Large intestine (tissue), 3 donors: Measurements from ENCODE around the gene ZBTB39. TPM values are rescaled to one million over a fixed set of nuclear protein-coding genes. Genes with fewer than 3 reads are reported as not detected.

Experiments
- DNase-seq, 2 donors: peaks; one replicate each; pipeline versions ENCODE4 v3.0.0 to v3.0.0-alpha.2; 2013
- H3K27ac ChIP-seq: one replicate; pipeline ENCODE4 v1.5.1; 2013; ENCODE audit warnings: low read length
- H3K27me3 ChIP-seq: 2 replicates; pipeline ENCODE4 v1.6.1; 2013; ENCODE audit warnings: low read length; ENCODE audit not compliant: control insufficient read depth, insufficient read depth
- H3K36me3 ChIP-seq: 2 replicates; pipeline ENCODE4 v1.6.1; 2013; ENCODE audit warnings: low read length; ENCODE audit not compliant: control insufficient read depth, insufficient read depth
- H3K4me1 ChIP-seq: one replicate; pipeline ENCODE4 v1.6.1; 2013; ENCODE audit warnings: low read length; ENCODE audit not compliant: control insufficient read depth, insufficient read depth
- H3K4me3 ChIP-seq: one replicate; pipeline ENCODE4 v1.5.1; 2013; ENCODE audit warnings: low read length
- H3K9me3 ChIP-seq: one replicate; pipeline ENCODE4 v1.6.1; 2013; ENCODE audit warnings: mild to moderate bottlenecking, low read depth, low read length, moderate library complexity; ENCODE audit not compliant: control insufficient read depth
- WGBS: methylation state at CpG from one replicate; pipeline ENCODE4 v1.1.5; 2013; ENCODE audit warnings: low lambda C conversion rate; ENCODE audit not compliant: insufficient coverage; 5-methylcytosine and 5-hydroxymethylcytosine counted together
- polyA plus RNA-seq: library from polyadenylated mRNA; unstranded; fragments of 120-200 nt; gene quantifications from one replicate; pipeline ENCODE4 v1.2.1, GENCODE V29; 2013

Gene ZBTB39
- polyA plus RNA-seq, 1 donor = 6.9 TPM

- no CpG with 5 or more reads among the region's 13 CpGs for WGBS
- H3K27me3 ChIP-seq = no peaks in the 10 kb centered on the region
- H3K36me3 ChIP-seq = peaks cover 58% of the 10 kb centered on the region
- no peaks in the 10 kb centered on the region for H3K9me3 ChIP-seq
- DNase-seq = no peak
- H3K4me1 ChIP-seq = peaks cover 19% of the 10 kb centered on the region
- H3K27ac ChIP-seq = no peak overlapping the region
- no peak overlapping the region for H3K4me3 ChIP-seq
Observed at GRCh38 chr12:57003395-57003794, 3.0 kb downstream of the ZBTB39 start.

GRCh38 chr12:57001448-57001906 lies 4.9 kb downstream of the ZBTB39 start:
- WGBS = no CpG with 5 or more reads among the region's 13 CpGs
- peaks cover 67% of the 10 kb centered on the region for H3K36me3 ChIP-seq
- H3K4me3 ChIP-seq = no peak overlapping the region
- H3K27me3 ChIP-seq = no peaks in the 10 kb centered on the region
- peak; percentile 65 to 67 for DNase-seq
- H3K27ac ChIP-seq = no peak overlapping the region
- peaks cover 12% of the 10 kb centered on the region for H3K4me1 ChIP-seq
- H3K9me3 ChIP-seq = no peaks in the 10 kb centered on the region

- Histone ChIP-seq H3K4me3 (no peak overlapping the region), H3K9me3 (no peaks in the 10 kb centered on the region), H3K27ac (no peak overlapping the region), H3K36me3 (peaks cover 71% of the 10 kb centered on the region), H3K27me3 (no peaks in the 10 kb centered on the region), H3K4me1 (peaks cover 12% of the 10 kb centered on the region)
- DNase-seq = no peak
- no CpG with 5 or more reads among the region's 1 CpG for WGBS
Observed at GRCh38 chr12:57000393-57000792, 6.0 kb downstream of the ZBTB39 start.

- Histone ChIP-seq H3K9me3 (no peaks in the 10 kb centered on the region), H3K4me1 (peaks cover 6% of the 10 kb centered on the region), H3K36me3 (peaks cover 70% of the 10 kb centered on the region), H3K4me3 (no peak overlapping the region), H3K27me3 (no peaks in the 10 kb centered on the region), H3K27ac (no peak overlapping the region)
- no peak for DNase-seq
- no CpG with 5 or more reads among the region's 4 CpGs for WGBS
Observed at GRCh38 chr12:56999456-56999855, 6.9 kb downstream of the ZBTB39 start.

- Histone ChIP-seq H3K27me3 (no peaks in the 10 kb centered on the region), H3K36me3 (peaks cover 65% of the 10 kb centered on the region), H3K4me1 (peaks cover 6% of the 10 kb centered on the region), H3K27ac (no peak overlapping the region), H3K9me3 (no peaks in the 10 kb centered on the region), H3K4me3 (no peak overlapping the region)
- WGBS = no CpG with 5 or more reads among the region's 4 CpGs
- DNase-seq = no peak
Observed at GRCh38 chr12:56998981-56999380, 7.4 kb downstream of the ZBTB39 start.

GRCh38 chr12:56998316-56998715 lies 8.0 kb downstream of the ZBTB39 start:
- peaks cover 58% of the 10 kb centered on the region for H3K36me3 ChIP-seq
- 100% methylated on average over 2 of the region's 6 CpGs for WGBS
- no peak overlapping the region for H3K27ac ChIP-seq
- no peaks in the 10 kb centered on the region for H3K9me3 ChIP-seq
- no peaks in the 10 kb centered on the region for H3K27me3 ChIP-seq
- no peak overlapping the region for H3K4me3 ChIP-seq
- H3K4me1 ChIP-seq = peaks cover 6% of the 10 kb centered on the region
- no peak for DNase-seq

- Histone ChIP-seq H3K4me3 (no peak overlapping the region), H3K27ac (no peak overlapping the region), H3K4me1 (peaks cover 6% of the 10 kb centered on the region), H3K36me3 (peaks cover 45% of the 10 kb centered on the region), H3K27me3 (no peaks in the 10 kb centered on the region), H3K9me3 (no peaks in the 10 kb centered on the region)
- WGBS = no CpG with 5 or more reads among the region's 12 CpGs
- DNase-seq = no peak
Observed at GRCh38 chr12:56996793-56997545, 9.4 kb downstream of the ZBTB39 start.

- peaks cover 36% of the 10 kb centered on the region for H3K36me3 ChIP-seq
- WGBS = no CpG with 5 or more reads among the region's 11 CpGs
- peaks cover 1% of the 10 kb centered on the region for H3K4me1 ChIP-seq
- no peak for DNase-seq
- H3K9me3 ChIP-seq = no peaks in the 10 kb centered on the region
- H3K27ac ChIP-seq = no peak overlapping the region
- H3K4me3 ChIP-seq = no peak overlapping the region
- no peaks in the 10 kb centered on the region for H3K27me3 ChIP-seq
Observed at GRCh38 chr12:56995930-56996496, 10.3 kb downstream of the ZBTB39 start.

GRCh38 chr12:56995201-56995929 lies 11.0 kb downstream of the ZBTB39 start:
- H3K4me3 ChIP-seq = no peak overlapping the region
- H3K9me3 ChIP-seq = no peaks in the 10 kb centered on the region
- no peak overlapping the region for H3K27ac ChIP-seq
- no peaks in the 10 kb centered on the region for H3K27me3 ChIP-seq
- H3K36me3 ChIP-seq = peaks cover 30% of the 10 kb centered on the region
- peaks cover 2% of the 10 kb centered on the region for H3K4me1 ChIP-seq
- DNase-seq = no peak
- WGBS = no CpG with 5 or more reads among the region's 26 CpGs

GRCh38 chr12:56994231-56994746 lies 12.1 kb downstream of the ZBTB39 start:
- no CpG with 5 or more reads among the region's 10 CpGs for WGBS
- Histone ChIP-seq H3K27ac (no peak overlapping the region), H3K27me3 (no peaks in the 10 kb centered on the region), H3K4me1 (peaks cover 2% of the 10 kb centered on the region), H3K36me3 (peaks cover 21% of the 10 kb centered on the region), H3K4me3 (no peak overlapping the region), H3K9me3 (no peaks in the 10 kb centered on the region)
- DNase-seq = no peak
